ENCODE results near the gene CEP290. TPM values are rescaled to one million over a fixed set of nuclear protein-coding genes. Genes with fewer than 3 reads are reported as not detected.

CEP290 gene
- total and polyA plus RNA-seq, 2 donors (not counting 3 experiments of a cell fraction or from before 2014, with no cell fraction given) = 3.9 to 16.5 TPM

DNA sequence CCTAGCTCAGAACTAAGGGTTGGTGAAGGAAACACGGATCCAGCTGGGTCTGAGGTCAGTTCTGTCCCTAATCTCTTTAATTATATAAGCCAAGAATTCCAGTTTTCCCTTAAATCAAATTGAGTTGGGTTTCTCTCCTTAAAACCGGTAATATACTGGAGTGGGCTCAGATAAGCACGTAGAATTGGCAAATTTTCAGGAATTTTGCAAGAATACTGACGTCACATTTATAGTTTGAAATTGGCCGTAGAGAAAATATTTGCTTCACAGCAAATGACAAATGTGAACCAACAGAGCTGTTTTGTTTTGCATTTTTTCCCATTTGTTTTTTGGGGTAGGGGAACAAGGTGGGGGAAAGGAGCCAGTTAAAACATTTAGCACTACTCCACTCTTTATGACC is 130.1 kb downstream of the CEP290 start:
- ChIA-PET POLR2A (no interaction called here), CTCF (no interaction called here)
- H2AFZ ChIP-seq (ENCODE audit: low read depth, low read length) = no peak overlapping the region
- dilution Hi-C loops (cut with MboI; ENCODE audit: extremely low pct_ligation_motif_present, low sequenced_read_pairs) = no loop called here
- H3K9me3 ChIP-seq (replicated peaks; ENCODE audit: control insufficient read depth, insufficient read depth, low read length) = no peaks in the 10 kb centered on the region
- no TSS peak for BruUV-seq (replicated peaks)
- H3K4me2 ChIP-seq (ENCODE audit: insufficient read depth, low read length) = no peak overlapping the region
- no peak overlapping the region for H3K27ac ChIP-seq (ENCODE audit: insufficient read depth, low read depth, low read length)
- intact Hi-C loops (cut with micrococcal nuclease) = no loop called here
- no peaks in the 10 kb centered on the region for H3K79me2 ChIP-seq (ENCODE audit: control insufficient read depth, insufficient read depth, low read length)
- DNase-seq (ENCODE audit: low read depth, low spot score) (no peak), FAIRE-seq (no peak)
- H3K9ac ChIP-seq (replicated peaks; ENCODE audit: extremely low read depth, insufficient read depth, low read length) = no peak overlapping the region
- no peaks in the 10 kb centered on the region for H3K9me1 ChIP-seq (replicated peaks; ENCODE audit: control insufficient read depth, extremely low read depth, insufficient read depth, low read length)
- TF ChIP-seq MYC (IDR thresholded peaks at IDR 0.05; ENCODE audit: low read depth, low read length) (no peak), MAX (IDR thresholded peaks at IDR 0.05; ENCODE audit: insufficient read depth, insufficient read length) (no peak), GATA2 (IDR thresholded peaks at IDR 0.05; ENCODE audit: insufficient read depth, insufficient read length, low read depth, low read length) (no peak), POLR2AphosphoS5 (IDR thresholded peaks at IDR 0.05; ENCODE audit: insufficient read depth, low read depth, low read length) (no peak), CTCF (IDR thresholded peaks at IDR 0.05; ENCODE audit: extremely low read depth in 1 of 2, insufficient read depth in 1 of 2, low read depth in 1 of 2, low read length in 2 of 2) (no peak), FOS (IDR thresholded peaks at IDR 0.05; ENCODE audit: borderline replicate concordance, insufficient read depth, low read length) (no peak), JUN (IDR thresholded peaks at IDR 0.05; ENCODE audit: borderline replicate concordance, insufficient read depth, insufficient read length, low read depth) (no peak), EZH2 (IDR thresholded peaks at IDR 0.05; ENCODE audit: borderline replicate concordance, low read depth, low read length, severe bottlenecking) (no peak), POLR2A (IDR thresholded peaks at IDR 0.05; ENCODE audit: low read depth, low read length) (no peak)
- no peaks in the 10 kb centered on the region for H3K36me3 ChIP-seq (ENCODE audit: control insufficient read depth in 2 of 2, extremely low read depth in 1 of 2, insufficient read depth in 2 of 2, low read length in 2 of 2)
- no peaks in the 10 kb centered on the region for H3K4me1 ChIP-seq (ENCODE audit: control insufficient read depth, extremely low read depth, insufficient read depth, low read length)
- no peak overlapping the region for H3K4me3 ChIP-seq (replicated peaks in 1 of 3; ENCODE audit: insufficient read depth in 1 of 3, low read depth in 1 of 3, low read length in 3 of 3)
- no peaks in the 10 kb centered on the region for H4K20me1 ChIP-seq (replicated peaks; ENCODE audit: control insufficient read depth, extremely low read depth, insufficient read depth, low read length)
- no peaks in the 10 kb centered on the region for H3K27me3 ChIP-seq (ENCODE audit: control insufficient read depth in 2 of 2, insufficient read depth in 2 of 2, low read length in 2 of 2)

Measured in endothelial cell of umbilical vein (primary cell).